ENCODE results near the gene DHCR7. TPM values are rescaled to one million over a fixed set of nuclear protein-coding genes. Genes with fewer than 3 reads are reported as not detected.

DHCR7 gene
- total RNA-seq, 4 donors from 2014 or later: 7.1 to 24.1 (median 17.8) TPM

DNA sequence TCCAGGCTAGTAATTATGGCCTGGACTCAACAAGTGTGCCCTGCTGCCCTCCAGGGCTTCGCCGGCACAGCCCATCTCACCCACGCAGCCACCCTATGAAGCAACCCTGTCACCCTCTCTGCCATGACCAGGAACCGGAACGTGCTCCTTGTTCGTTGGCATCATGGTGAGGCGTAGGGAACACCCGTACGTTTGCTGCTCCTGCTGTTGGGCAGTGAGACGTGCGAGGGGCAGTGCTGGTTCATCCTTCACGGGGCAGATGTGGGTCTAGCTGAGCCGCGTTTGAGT is 25.5 kb upstream of the DHCR7 start:
- Histone ChIP-seq H3K27ac (no peak overlapping the region), H3K4me3 (no peak overlapping the region), H3K36me3 (no peaks in the 10 kb centered on the region), H3K4me1 (no peaks in the 10 kb centered on the region), H3K9me3 (no peaks in the 10 kb centered on the region), H3K27me3 (no peaks in the 10 kb centered on the region)
- no peak for DNase-seq
- intact Hi-C loops (cut with DNase I; ENCODE audit: low total_unique reads): no loop called here
- TF ChIP-seq, protein P1, sequence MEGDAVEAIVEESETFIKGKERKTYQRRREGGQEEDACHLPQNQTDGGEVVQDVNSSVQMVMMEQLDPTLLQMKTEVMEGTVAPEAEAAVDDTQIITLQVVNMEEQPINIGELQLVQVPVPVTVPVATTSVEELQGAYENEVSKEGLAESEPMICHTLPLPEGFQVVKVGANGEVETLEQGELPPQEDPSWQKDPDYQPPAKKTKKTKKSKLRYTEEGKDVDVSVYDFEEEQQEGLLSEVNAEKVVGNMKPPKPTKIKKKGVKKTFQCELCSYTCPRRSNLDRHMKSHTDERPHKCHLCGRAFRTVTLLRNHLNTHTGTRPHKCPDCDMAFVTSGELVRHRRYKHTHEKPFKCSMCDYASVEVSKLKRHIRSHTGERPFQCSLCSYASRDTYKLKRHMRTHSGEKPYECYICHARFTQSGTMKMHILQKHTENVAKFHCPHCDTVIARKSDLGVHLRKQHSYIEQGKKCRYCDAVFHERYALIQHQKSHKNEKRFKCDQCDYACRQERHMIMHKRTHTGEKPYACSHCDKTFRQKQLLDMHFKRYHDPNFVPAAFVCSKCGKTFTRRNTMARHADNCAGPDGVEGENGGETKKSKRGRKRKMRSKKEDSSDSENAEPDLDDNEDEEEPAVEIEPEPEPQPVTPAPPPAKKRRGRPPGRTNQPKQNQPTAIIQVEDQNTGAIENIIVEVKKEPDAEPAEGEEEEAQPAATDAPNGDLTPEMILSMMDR (IDR thresholded peaks at IDR 0.05): no peak
- no peak for TF ChIP-seq POLR2A (IDR thresholded peaks at IDR 0.05)

DNA sequence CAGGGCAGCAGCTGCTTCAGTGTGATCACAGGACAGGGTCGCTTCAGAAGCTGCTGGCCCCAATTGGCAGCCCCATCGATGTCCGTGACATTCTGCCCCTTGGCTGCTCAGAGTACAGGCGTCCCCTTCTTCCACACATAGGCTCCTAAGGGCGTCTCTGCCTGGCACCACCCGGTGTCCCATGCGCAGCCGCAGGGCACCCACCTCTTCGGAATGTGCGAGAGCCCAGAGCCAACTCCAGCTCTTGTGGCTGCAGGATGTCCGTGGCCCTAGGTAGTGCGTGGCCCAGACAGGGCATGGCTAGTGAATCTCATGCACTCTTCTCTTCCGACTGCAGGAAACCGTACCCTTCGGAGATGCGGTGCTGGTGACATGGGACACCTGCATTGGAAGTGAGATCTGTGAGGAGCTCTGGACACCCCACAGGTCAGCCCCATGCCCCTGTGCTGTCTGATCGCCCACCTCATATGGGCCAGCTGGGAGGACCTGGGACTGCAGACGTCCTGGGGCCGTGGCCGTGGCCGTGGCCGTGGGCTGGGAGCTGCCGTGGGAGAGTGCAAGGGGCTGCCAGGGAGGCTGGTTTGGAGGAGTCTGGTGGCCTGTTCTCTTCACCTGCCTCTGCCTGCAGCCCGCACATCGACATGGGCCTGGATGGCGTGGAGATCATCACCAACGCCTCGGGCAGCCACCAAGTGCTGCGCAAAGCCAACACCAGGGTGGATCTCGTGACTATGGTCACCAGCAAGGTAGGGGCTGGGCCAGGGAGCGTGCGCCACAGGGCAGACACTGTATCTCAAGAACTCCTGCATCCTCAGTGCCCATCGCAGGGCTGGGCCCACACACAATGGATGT is 25.0 kb upstream of the DHCR7 start:
- no peak for DNase-seq
- no peaks in the 10 kb centered on the region for H3K9me3 ChIP-seq
- no peaks in the 10 kb centered on the region for H3K4me1 ChIP-seq
- intact Hi-C loops (cut with DNase I; ENCODE audit: low total_unique reads): no loop called here
- H3K36me3 ChIP-seq: no peaks in the 10 kb centered on the region
- H3K4me3 ChIP-seq: no peak overlapping the region
- TF ChIP-seq POLR2A (IDR thresholded peaks at IDR 0.05): no peak
- TF ChIP-seq, protein P1 (IDR thresholded peaks at IDR 0.05): no peak
- H3K27ac ChIP-seq: no peak overlapping the region
- H3K27me3 ChIP-seq: no peaks in the 10 kb centered on the region

DNA sequence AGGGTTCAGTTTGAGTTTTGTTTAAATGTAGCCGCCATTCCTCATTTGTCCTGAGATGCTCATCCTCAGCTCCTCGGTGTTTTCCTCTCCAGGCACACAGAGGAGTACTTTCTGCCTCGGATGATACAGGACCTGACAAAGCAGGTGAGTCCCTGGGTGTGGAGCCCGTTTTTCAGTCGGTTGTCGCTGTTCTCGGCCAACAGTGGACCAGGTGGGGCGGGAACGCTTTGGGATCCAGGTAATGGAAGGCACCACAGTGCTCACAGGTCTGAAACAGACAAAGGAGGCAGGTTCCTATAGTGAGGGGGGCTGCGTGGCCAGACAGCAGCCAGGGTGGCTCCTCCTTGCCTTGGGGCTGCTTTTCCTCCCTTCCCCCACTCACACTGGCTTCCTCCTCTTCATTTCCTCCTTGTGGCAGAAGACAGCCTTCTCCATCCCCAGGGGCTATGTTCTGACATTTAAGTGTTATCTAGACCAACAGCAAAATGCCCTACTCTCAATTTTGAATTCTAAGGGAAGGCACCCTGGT is 24.2 kb upstream of the DHCR7 start:
- Histone ChIP-seq H3K4me1 (no peaks in the 10 kb centered on the region), H3K9me3 (no peaks in the 10 kb centered on the region), H3K27ac (no peak overlapping the region), H3K36me3 (no peaks in the 10 kb centered on the region), H3K27me3 (no peaks in the 10 kb centered on the region), H3K4me3 (no peak overlapping the region)
- intact Hi-C loops (cut with DNase I; ENCODE audit: low total_unique reads): no loop called here
- DNase-seq: no peak
- TF ChIP-seq POLR2A (IDR thresholded peaks at IDR 0.05): no peak
- TF ChIP-seq, protein P1 (IDR thresholded peaks at IDR 0.05): no peak

DNA sequence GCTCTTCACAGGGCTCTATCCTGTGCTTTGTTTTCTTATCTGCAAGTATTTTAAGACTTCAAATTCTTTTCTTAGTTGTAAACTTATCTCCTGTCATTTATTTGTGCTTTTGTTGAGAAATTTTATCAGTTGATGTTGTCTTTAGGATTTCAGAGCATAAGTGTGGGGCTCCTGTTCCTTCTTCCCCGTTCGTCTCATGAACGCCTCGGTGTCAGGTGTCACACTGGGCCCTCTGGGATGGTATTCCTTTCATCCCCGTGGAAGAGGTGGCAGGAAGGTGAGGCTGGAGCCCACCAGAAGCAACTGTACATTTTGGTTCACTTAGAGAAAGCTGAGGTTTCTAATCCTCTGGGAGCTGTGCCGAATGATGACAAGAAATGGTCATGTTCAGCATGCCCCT is 22.8 kb upstream of the DHCR7 start:
- TF ChIP-seq, protein P1 (IDR thresholded peaks at IDR 0.05): no peak
- no peak for TF ChIP-seq POLR2A (IDR thresholded peaks at IDR 0.05)
- Histone ChIP-seq H3K9me3 (no peaks in the 10 kb centered on the region), H3K27me3 (no peaks in the 10 kb centered on the region), H3K27ac (no peak overlapping the region), H3K36me3 (no peaks in the 10 kb centered on the region), H3K4me3 (no peak overlapping the region), H3K4me1 (no peaks in the 10 kb centered on the region)
- intact Hi-C loops (cut with DNase I; ENCODE audit: low total_unique reads): no loop called here
- no peak for DNase-seq

DNA sequence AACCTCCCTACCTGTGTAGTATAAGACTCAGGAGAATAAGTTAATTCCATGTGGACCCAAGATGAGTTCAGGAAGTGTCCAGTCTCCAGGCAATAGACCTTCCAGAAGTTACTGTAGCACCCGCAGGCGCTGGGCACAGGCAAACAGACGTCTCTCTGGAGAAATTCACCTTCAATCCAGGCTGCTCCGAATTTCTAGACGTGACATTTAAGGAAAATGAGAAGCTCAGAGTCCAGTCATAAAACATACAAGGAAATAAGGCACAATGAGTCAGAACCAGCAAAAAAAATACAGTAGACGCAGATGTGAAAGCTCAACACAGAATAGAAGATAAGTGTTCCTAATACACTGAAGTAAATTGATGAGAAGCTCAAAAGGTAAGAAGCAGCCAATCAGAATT is 19.0 kb upstream of the DHCR7 start:
- intact Hi-C loops (cut with DNase I; ENCODE audit: low total_unique reads): no loop called here
- Histone ChIP-seq H3K4me3 (no peak overlapping the region), H3K27ac (no peak overlapping the region), H3K9me3 (no peaks in the 10 kb centered on the region), H3K36me3 (no peaks in the 10 kb centered on the region), H3K27me3 (no peaks in the 10 kb centered on the region), H3K4me1 (no peaks in the 10 kb centered on the region)
- no peak for DNase-seq
- TF ChIP-seq, protein P1 (IDR thresholded peaks at IDR 0.05): no peak
- no peak for TF ChIP-seq POLR2A (IDR thresholded peaks at IDR 0.05)

Data from uterus (tissue), 4 donors.